Stimulated activated naive CD8-positive, alpha-beta T cell treated with anti-CD3 and anti-CD28 coated beads, Interleukin-15, Interleukin-2, amounts not matched to agents 100 ng/mL and 50 ng/mL, for 24 hours (primary cell): ENCODE data around the gene CEP112.

ENCODE experiments used
- H3K27ac Mint-ChIP-seq: one replicate; pipeline ENCODE4 v1.8.0; 2021; ENCODE audit warnings: mild to moderate bottlenecking, mixed read lengths
- H3K27me3 Mint-ChIP-seq: one replicate; pipeline ENCODE4 v1.8.0; 2021; ENCODE audit warnings: mixed read lengths
- H3K36me3 Mint-ChIP-seq: one replicate; pipeline ENCODE4 v1.8.0; 2021; ENCODE audit warnings: low read depth, mixed read lengths
- H3K4me1 Mint-ChIP-seq: one replicate; pipeline ENCODE4 v1.8.0; 2021; ENCODE audit warnings: low read depth, mixed read lengths
- H3K4me3 Mint-ChIP-seq: one replicate; pipeline ENCODE4 v1.8.0; 2021; ENCODE audit warnings: mild to moderate bottlenecking, mixed read lengths
- H3K9me3 Mint-ChIP-seq: one replicate; pipeline ENCODE4 v1.8.0; 2021; ENCODE audit warnings: mixed read lengths

Gene CEP112

DNA sequence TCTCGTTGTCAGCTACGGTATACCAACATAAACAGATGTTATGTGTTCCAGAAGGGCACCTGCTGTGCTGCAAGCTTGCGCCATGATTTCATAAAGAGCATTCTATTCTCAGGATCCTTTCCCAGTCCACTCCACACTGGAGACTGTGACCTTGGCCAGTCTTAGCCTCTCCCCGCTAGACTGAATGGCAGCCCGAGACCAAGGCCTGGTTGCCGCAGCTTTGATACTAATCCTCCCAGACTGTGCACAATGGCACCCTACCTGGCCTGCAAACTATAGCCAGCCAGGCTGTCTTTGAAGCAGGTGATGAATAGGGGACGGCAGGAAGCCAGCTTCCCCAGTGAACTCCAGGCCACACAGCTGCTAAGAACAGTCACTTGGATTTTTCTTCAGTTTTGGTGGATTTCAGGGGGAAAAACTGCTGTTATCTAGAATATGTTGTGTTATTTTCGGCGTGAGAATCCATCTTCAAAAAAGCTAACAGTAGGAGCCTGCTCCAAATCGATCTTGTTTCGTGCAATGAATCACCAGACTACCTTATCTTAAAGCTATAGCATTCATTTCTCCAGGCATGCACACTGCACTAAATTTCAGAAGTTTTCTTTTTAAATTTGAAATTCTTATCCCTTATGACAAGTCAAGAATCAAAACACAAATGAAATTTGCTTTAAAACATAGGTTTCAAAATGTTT lies 289.0 kb downstream of the CEP112 start:
- no peak overlapping the region for H3K4me3 Mint-ChIP-seq
- H3K4me1 Mint-ChIP-seq: no peaks in the 10 kb centered on the region
- no peaks in the 10 kb centered on the region for H3K9me3 Mint-ChIP-seq
- no peaks in the 10 kb centered on the region for H3K27me3 Mint-ChIP-seq
- no peak overlapping the region for H3K27ac Mint-ChIP-seq
- H3K36me3 Mint-ChIP-seq: no peaks in the 10 kb centered on the region

DNA sequence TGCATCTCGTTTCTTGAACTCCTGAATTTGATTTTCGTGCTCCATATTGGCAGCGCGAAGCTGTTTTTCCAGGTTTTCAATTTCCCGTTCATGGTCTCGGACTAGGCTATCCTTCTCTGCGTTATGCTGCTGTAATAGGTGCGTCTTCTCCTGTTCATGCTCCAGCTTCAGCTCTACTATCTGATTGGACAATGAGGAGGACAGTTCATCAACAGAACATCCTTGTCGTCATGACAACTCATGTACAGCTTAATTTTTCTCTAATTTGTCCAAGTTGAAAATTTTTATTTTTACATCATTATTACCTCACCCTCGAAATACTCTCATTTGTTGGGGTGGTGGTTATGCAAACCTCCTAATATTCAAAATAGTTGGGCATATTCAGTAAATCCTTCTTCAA lies 289.8 kb downstream of the CEP112 start:
- no peaks in the 10 kb centered on the region for H3K4me1 Mint-ChIP-seq
- no peaks in the 10 kb centered on the region for H3K36me3 Mint-ChIP-seq
- no peaks in the 10 kb centered on the region for H3K9me3 Mint-ChIP-seq
- H3K27me3 Mint-ChIP-seq: no peaks in the 10 kb centered on the region
- no peak overlapping the region for H3K27ac Mint-ChIP-seq
- H3K4me3 Mint-ChIP-seq: no peak overlapping the region

DNA sequence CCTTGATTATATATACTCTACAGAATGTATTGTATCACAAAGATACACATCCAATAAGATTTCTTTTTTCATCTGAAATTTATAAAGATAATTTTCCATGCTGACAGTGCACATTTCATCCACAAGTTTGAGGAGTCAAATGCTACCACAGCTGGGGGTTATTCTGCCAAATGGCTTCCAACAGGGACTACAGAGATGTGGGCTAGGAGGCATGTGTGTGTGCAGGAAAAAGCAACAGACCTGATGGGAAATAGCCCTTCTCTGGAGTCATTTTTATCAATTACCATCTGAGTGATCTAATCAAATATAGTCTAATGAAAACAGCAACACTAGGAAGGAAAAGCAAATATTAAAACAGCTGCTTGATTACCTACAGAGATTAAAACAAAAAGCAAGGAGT lies 290.5 kb downstream of the CEP112 start:
- no peak overlapping the region for H3K27ac Mint-ChIP-seq
- H3K36me3 Mint-ChIP-seq: no peaks in the 10 kb centered on the region
- no peaks in the 10 kb centered on the region for H3K27me3 Mint-ChIP-seq
- H3K9me3 Mint-ChIP-seq: no peaks in the 10 kb centered on the region
- H3K4me1 Mint-ChIP-seq: no peaks in the 10 kb centered on the region
- no peak overlapping the region for H3K4me3 Mint-ChIP-seq

DNA sequence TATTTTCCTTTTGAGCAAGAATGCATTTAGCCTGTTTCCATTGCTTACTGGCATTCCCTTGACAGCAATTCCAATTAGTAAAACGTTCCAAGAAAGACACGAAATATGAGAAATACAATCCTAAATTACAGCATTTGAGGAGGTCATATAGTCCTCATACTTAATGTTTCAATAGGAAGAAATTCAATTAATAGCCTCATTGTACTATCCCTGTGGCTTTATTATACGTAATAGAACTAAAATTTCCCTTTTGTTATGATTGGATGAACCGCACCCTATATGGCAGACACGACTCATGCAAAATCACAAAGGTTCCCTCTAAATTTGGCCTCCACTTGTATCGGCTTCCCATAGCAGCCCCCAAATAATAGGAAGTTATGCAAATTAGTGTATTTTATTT lies 291.7 kb downstream of the CEP112 start:
- Mint-ChIP-seq H3K36me3 (no peaks in the 10 kb centered on the region), H3K27me3 (no peaks in the 10 kb centered on the region), H3K27ac (no peak overlapping the region), H3K9me3 (no peaks in the 10 kb centered on the region), H3K4me3 (no peak overlapping the region), H3K4me1 (no peaks in the 10 kb centered on the region)

DNA sequence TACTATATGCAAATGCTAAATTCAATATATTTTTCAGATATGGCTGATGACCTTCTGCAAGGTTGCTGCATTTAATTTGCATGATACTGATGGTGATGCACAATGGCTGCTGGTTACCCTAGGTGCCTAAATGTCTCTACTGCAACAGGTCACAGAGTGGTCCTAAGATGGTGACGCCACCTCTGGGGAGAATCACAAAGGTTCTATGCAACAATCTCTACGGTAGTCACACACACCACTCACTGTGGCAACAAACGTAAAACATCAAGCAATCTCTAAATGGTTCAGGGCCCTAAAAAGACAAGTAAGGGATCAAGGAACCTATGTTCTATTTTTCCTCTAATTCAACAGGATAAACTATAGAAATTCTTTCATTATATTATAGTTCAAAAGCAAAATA lies 293.3 kb downstream of the CEP112 start:
- no peaks in the 10 kb centered on the region for H3K4me1 Mint-ChIP-seq

DNA sequence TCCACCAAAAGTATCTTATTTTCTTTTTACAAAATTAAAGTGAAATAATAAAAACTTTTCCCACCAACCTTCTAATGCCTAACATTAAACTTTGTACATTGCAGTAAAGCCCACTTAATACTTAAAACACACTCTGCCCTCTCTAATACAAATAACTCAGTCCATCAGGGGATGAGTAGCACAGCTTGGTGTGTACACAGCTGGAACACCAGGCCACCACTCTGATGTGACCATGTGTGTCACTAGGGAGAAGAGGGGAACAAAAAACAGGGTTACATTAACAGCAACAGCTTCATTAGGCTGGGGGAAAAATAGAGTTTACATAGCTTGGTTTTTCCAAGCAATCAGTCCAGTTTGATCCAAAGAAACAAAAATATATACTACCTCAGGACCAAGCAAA lies 295.0 kb downstream of the CEP112 start:
- H3K36me3 Mint-ChIP-seq: no peaks in the 10 kb centered on the region
- no peaks in the 10 kb centered on the region for H3K27me3 Mint-ChIP-seq
- no peak overlapping the region for H3K4me3 Mint-ChIP-seq
- no peak overlapping the region for H3K27ac Mint-ChIP-seq
- H3K9me3 Mint-ChIP-seq: no peaks in the 10 kb centered on the region
- H3K4me1 Mint-ChIP-seq: peaks cover 3% of the 10 kb centered on the region

More for the DNA sequence above, 293.3 kb downstream of the CEP112 start:
- no peaks in the 10 kb centered on the region for H3K9me3 Mint-ChIP-seq
- H3K27ac Mint-ChIP-seq: no peak overlapping the region
- H3K27me3 Mint-ChIP-seq: no peaks in the 10 kb centered on the region
- no peaks in the 10 kb centered on the region for H3K36me3 Mint-ChIP-seq
- no peak overlapping the region for H3K4me3 Mint-ChIP-seq

DNA sequence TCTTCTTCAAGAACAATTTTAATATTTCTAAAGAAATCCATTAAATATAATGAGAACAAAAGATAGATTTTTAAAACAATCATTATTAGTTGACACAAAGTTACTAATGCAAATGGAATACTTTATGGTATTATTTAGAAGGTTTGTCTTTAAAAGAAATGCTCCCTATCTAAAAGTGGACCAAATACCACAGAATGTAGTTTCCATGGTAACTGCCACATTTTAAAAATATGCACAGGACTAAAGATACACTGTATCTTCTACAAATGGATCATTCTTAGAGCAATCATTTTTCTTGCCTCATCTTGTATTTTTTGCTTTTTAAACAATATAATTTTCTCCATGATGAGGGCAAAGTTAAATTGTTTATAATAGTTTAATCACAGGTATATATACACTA lies 296.0 kb downstream of the CEP112 start:
- Mint-ChIP-seq H3K9me3 (no peaks in the 10 kb centered on the region), H3K27me3 (no peaks in the 10 kb centered on the region)

DNA sequence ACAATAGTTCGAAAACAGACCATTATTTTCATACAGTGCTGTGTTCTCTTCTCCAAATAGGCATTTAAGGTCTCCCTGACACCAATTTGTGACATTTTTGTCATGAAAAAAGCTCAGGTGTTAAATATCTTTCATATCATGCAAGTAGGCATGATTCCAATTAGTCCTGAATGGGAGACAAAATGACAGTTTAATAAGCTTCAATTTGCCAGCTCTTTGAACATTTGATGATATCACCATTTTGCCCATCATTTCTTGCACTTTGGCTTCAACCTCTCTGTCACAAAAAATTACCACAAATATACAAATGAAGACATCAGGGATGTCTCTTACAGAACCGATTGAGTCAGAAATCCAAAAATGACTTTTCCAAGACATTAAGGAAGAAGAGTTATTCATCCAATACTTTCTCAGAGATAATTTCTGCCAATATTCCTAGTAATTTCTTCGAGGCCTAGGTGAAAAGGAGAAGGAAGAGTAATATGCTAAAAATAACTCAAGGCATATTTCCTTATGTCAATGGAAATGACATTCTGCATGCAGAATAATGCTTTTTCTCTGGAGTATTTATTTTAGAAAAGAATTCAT lies 298.1 kb downstream of the CEP112 start:
- Mint-ChIP-seq H3K27ac (no peak overlapping the region), H3K36me3 (no peaks in the 10 kb centered on the region), H3K9me3 (no peaks in the 10 kb centered on the region), H3K27me3 (no peaks in the 10 kb centered on the region), H3K4me3 (no peak overlapping the region), H3K4me1 (peaks cover 3% of the 10 kb centered on the region)

More for the DNA sequence above, 296.0 kb downstream of the CEP112 start:
- Mint-ChIP-seq H3K4me3 (no peak overlapping the region), H3K4me1 (peaks cover 3% of the 10 kb centered on the region), H3K27ac (no peak overlapping the region), H3K36me3 (no peaks in the 10 kb centered on the region)

DNA sequence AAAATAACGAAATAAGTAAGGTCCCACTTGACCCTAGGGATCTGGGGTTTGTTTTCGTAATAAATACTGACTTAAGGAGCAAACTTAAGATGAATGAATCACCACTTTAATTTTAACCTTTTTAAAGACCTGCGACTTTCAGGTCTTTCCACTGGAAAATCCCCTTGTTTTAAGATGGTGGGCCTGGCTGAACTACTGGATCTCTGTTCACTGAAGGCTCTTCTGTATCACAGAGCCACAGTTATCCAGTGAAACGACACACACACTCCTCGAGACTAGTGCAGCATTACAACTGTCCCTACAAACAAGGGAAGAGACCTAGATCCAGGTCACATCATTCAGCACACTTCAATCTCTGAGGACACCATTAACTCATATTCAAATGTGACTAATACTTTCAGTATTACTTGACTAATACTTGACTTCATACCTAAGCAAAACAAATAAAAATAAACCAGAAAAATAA lies 299.0 kb downstream of the CEP112 start:
- Mint-ChIP-seq H3K9me3 (no peaks in the 10 kb centered on the region), H3K4me1 (peaks cover 3% of the 10 kb centered on the region), H3K36me3 (no peaks in the 10 kb centered on the region), H3K27ac (no peak overlapping the region), H3K27me3 (no peaks in the 10 kb centered on the region), H3K4me3 (no peak overlapping the region)

DNA sequence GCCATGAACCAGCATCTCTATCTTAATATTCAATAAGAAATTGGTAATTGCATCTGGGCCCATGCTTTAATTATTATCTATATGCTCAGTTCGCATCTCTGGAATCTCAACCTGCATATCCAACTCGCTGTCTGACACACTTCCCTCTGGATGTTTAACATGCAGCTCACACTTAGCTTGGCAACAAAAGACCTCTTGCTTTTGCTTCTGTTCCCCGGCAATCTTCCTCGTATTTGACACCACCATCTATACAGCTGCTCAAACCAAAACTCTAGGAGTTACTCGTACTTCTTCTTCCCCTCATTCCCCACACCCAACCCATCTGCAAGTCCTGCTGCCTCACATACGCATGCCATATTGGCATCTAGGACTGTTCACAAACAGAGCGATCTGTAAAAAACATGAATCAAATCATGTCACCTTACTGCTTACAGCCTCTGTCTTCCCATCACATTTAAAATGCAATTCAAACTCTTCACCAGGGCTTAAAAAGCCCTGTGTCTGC lies 300.6 kb downstream of the CEP112 start:
- Mint-ChIP-seq H3K27ac (no peak overlapping the region), H3K9me3 (no peaks in the 10 kb centered on the region), H3K4me1 (peaks cover 3% of the 10 kb centered on the region), H3K27me3 (no peaks in the 10 kb centered on the region), H3K36me3 (no peaks in the 10 kb centered on the region), H3K4me3 (no peak overlapping the region)

DNA sequence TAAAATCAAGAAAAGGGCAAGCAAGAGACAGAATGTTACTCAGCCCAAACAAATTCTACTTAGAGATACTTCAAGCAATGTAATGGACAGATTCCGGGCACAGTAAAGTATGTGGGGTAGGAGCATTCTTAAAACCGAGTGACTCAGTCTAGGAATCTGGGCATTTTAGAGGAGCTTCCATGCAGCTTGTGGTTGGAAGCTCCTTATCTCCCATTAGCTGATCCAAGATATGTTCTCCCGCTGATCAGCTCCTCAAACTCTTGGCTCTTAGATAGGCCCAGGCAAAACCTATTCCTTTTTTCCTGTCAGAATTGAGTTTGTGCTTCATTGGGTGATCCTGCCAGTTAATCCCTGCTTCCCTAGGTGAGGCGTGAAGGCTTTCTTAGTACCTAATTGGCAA lies 303.3 kb downstream of the CEP112 start:
- no peak overlapping the region for H3K27ac Mint-ChIP-seq

DNA sequence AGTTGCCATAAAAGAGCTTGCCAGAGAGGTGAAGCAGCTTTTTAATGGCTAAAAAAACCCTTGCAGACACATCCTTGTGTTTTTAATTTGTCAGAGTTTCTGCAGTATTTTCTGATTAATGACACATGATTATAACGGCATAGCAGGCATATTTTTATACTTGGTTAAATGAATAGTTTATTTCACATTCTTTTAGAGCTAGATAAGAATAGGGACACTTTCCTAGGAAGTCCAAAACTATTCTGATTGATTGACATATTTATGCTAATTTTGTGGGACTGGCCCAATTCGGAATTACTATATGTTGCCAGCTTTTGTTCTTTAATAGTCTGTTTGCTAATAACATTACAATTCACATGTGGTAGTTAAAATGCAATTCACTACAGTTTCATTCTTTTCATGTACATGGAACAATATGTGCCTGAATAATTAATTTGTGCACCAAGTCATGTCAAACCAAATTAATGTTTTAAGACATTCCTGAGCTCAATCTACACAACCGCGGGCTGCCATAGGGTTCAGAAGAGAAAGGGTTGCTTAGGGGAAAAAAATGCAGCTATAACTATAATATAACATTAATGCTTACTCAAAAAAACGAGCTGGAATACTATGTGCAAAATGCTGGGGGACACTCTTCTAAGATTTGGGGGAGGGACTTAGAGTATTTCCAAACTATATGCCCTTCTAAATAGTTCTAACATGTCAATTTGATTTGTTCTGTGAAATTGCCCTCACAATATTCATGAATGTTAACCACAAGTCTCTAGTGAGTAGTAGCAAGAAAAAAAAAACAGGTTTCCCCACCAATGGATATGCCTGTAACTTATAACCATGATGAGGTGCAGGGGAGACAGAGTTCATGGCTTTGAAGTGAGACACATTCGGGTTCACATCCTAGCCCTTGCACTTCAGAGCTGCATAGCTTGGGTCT lies 305.4 kb downstream of the CEP112 start:
- no peaks in the 10 kb centered on the region for H3K4me1 Mint-ChIP-seq

More for the DNA sequence above, 303.3 kb downstream of the CEP112 start:
- Mint-ChIP-seq H3K27me3 (no peaks in the 10 kb centered on the region), H3K9me3 (no peaks in the 10 kb centered on the region), H3K4me1 (peaks cover 3% of the 10 kb centered on the region), H3K4me3 (no peak overlapping the region), H3K36me3 (no peaks in the 10 kb centered on the region)

DNA sequence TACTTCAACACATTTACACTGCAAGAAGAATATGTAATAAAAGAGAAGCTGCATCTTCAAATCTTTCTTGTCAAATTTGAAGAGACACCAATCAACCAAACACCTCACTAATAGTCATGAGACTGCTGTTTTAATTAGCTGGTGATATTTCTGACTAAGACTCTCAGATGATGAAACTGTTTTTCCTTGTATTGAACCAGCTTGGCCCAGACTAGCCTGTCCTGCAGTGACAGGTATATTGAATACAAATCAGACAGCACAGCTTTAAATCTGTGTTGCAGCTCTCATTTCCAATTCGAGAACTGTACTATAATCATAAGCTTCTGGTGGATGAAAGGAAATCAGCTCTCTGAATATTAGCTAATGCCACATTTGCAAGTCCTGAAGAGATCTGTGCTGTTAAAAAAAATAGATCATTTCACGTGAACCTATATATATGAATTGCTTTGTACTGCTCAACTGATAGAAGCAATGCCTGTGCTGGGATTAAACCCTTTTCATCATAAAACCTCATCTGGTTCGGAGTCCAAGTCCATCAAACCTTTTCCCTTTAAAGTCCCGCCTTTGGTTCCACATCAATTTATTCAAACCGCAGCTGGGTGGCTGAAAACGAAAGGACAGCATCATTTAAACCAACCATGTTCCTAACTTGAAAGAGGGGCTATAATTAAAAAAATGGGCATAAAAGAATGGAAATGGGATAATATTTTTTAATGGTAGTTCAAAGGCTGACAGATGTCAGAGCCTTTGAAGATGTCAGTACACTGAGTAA lies 306.2 kb downstream of the CEP112 start:
- Mint-ChIP-seq H3K4me1 (no peaks in the 10 kb centered on the region), H3K27me3 (no peaks in the 10 kb centered on the region), H3K36me3 (no peaks in the 10 kb centered on the region), H3K4me3 (no peak overlapping the region), H3K9me3 (no peaks in the 10 kb centered on the region), H3K27ac (no peak overlapping the region)

More for the DNA sequence above, 305.4 kb downstream of the CEP112 start:
- no peak overlapping the region for H3K27ac Mint-ChIP-seq
- H3K4me3 Mint-ChIP-seq: no peak overlapping the region
- H3K36me3 Mint-ChIP-seq: no peaks in the 10 kb centered on the region
- H3K27me3 Mint-ChIP-seq: no peaks in the 10 kb centered on the region
- no peaks in the 10 kb centered on the region for H3K9me3 Mint-ChIP-seq

DNA sequence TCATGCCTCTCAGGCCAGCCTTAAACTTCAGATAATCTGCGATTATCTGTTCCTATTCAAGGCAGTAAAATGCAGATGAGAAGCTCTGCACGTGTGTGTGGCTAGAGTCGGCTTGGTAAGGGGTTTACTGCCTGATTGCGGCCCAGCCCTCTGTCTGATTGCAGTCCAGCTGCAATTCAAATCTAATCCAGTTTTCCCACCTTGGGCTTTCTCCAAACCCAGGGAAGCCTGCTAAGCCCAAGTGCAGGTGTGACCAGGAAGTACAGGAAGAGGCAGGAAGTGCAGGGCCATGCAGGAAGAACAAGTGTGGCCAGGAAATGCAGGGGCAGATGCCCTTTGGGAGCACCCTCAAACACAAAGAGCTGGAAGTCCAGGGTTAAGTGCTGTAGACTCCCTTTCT lies 314.9 kb downstream of the CEP112 start:
- Mint-ChIP-seq H3K9me3 (peaks cover 16% of the 10 kb centered on the region), H3K4me3 (no peak overlapping the region), H3K27ac (no peak overlapping the region), H3K27me3 (peaks cover 20% of the 10 kb centered on the region), H3K36me3 (no peaks in the 10 kb centered on the region), H3K4me1 (no peaks in the 10 kb centered on the region)
